ENCODE measurements around the gene DUS3L. TPM values are rescaled to one million over a fixed set of nuclear protein-coding genes. Genes with fewer than 3 reads are reported as not detected.
"Not testable (repeated sequence)": the region's sequence is repeated elsewhere in the genome, so short reads cannot be mapped to it uniquely, and the experiment has no call there.

Gene DUS3L
- total RNA-seq, 4 donors from 2014 or later: 19.5 to 45.9 (median 25.0) TPM

DNA sequence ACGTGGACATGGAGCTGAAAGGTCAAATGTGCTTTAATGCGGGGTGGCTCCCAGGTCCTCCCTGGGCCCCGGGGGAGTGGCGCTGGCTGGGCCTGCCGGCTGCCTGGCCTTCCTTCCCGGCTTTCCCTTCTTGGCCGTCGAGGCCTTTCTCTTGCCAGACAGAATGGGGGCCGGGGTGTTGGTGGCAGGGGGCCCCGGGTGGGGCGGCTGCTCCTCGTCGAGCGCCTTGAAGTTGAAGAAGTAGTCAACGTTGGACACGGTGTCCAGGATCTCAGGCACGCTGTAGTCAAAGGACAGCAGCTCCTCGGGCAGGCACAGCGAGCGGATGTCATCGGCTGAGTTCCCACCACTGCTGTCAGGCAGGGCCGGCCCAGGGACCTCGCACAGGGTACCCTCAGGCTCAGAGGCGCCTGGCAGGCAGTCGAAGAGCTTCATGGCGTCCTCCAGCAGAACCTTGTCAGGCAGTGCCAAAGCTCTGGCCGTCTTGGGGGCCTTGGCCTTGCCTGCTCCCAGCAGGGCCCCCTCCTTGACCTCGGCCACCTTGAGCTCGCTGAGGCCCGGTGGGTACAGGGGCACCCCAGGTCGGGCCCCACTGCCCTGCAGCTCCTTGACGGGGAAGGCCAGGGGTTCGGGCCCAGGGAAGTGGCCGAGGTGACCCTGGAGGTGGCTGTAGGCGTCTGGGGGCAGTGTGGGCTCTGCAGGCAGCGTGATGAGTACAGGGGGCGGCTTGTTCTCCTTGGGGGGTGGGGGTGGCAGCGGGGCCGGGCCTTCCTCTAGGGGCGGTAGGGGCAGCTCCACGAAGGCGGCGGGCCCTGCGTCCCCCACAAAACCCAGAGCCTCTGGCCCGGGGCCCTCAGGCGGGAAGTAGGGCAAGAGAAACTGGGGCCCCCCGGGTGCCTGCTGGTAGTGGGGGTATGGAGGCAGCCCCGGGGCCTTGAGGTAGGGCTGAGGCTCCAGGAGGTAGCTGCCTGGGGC, 7.7 kb downstream of the DUS3L start:
- H3K27ac ChIP-seq: no peak overlapping the region
- in situ Hi-C loops (cut with MboI; ENCODE audit: low sequenced_read_pairs in 4 of 4) (no loop called here), intact Hi-C loops (cut with DNase I; ENCODE audit: low total_unique reads) (no loop called here)
- H3K4me3 ChIP-seq: no peak overlapping the region
- H3K36me3 ChIP-seq: peaks cover 7 to 40% of the 10 kb centered on the region in 2 donors
- DNase-seq (no peak), ATAC-seq (no peak)
- H3K27me3 ChIP-seq: no peaks in the 10 kb centered on the region
- no peak for TF ChIP-seq POLR2A (IDR thresholded peaks at IDR 0.05)
- TF ChIP-seq CTCF (IDR thresholded peaks at IDR 0.05 in 4 of 5, conservative IDR thresholded peaks at IDR 0.05 in 1 of 5): no peak
- no peaks in the 10 kb centered on the region for H3K9me3 ChIP-seq
- no peaks in the 10 kb centered on the region for H3K4me1 ChIP-seq

- no peak for ATAC-seq
- in situ Hi-C loops (cut with MboI; ENCODE audit: low sequenced_read_pairs in 4 of 4) (no loop called here), intact Hi-C loops (cut with DNase I; ENCODE audit: low total_unique reads) (no loop called here)
- no peaks in the 10 kb centered on the region for H3K27me3 ChIP-seq
- no peak for DNase-seq
- no peak overlapping the region for H3K27ac ChIP-seq
- peaks cover 7 to 31% of the 10 kb centered on the region in 2 donors for H3K36me3 ChIP-seq
- no peak overlapping the region for H3K4me3 ChIP-seq
- no peaks in the 10 kb centered on the region for H3K4me1 ChIP-seq
- TF ChIP-seq POLR2A (IDR thresholded peaks at IDR 0.05): no peak
- no peak for TF ChIP-seq CTCF (IDR thresholded peaks at IDR 0.05 in 4 of 5, conservative IDR thresholded peaks at IDR 0.05 in 1 of 5)
- no peaks in the 10 kb centered on the region for H3K9me3 ChIP-seq
Observed at GRCh38 chr19:5782322-5782721, 8.6 kb downstream of the DUS3L start.

GRCh38 chr19:5780916-5781315, 10.0 kb downstream of the DUS3L start:
- H3K27ac ChIP-seq; H3K4me3 ChIP-seq; DNase-seq; intact Hi-C loops (cut with DNase I; ENCODE audit: low total_unique reads); ATAC-seq; in situ Hi-C loops (cut with MboI; ENCODE audit: low sequenced_read_pairs in 4 of 4); H3K4me1 ChIP-seq; H3K27me3 ChIP-seq; H3K9me3 ChIP-seq: not testable (repeated sequence)
- peaks cover under 1 to 17% of the 10 kb centered on the region in 2 donors for H3K36me3 ChIP-seq

DNA sequence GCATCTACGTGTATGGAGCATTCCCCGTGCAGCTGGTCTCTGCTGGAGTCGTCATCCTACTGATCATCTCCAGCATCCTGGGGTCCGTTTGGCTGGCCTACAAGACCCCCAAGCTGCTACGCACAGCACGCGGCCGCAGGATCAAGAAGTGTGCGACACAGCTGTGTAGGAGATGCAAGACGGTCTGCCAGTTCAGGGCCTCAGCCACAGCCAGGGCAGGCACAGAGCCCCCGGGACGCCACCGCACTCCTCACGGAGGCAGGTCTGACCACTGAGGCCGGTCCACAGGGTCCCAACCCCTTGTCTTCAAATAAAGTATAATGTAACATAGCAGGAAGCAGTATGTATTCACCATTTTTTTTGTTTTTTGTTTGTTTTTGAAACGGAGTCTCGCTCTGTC, 12.6 kb downstream of the DUS3L start:
- Histone ChIP-seq H3K27me3 (peaks cover 0 to 2% (median 0%) of the 10 kb centered on the region in 3 donors), H3K9me3 (no peaks in the 10 kb centered on the region), H3K27ac (no peak overlapping the region), H3K4me1 (no peaks in the 10 kb centered on the region), H3K4me3 (no peak overlapping the region), H3K36me3 (no peaks in the 10 kb centered on the region)
- no peak for DNase-seq
- ATAC-seq: no peak
- in situ Hi-C loops (cut with MboI; ENCODE audit: low sequenced_read_pairs in 4 of 4) (no loop called here), intact Hi-C loops (cut with DNase I; ENCODE audit: low total_unique reads) (no loop called here)
- TF ChIP-seq POLR2A (IDR thresholded peaks at IDR 0.05): no peak
- no peak for TF ChIP-seq CTCF (IDR thresholded peaks at IDR 0.05 in 4 of 5, conservative IDR thresholded peaks at IDR 0.05 in 1 of 5)

DNA sequence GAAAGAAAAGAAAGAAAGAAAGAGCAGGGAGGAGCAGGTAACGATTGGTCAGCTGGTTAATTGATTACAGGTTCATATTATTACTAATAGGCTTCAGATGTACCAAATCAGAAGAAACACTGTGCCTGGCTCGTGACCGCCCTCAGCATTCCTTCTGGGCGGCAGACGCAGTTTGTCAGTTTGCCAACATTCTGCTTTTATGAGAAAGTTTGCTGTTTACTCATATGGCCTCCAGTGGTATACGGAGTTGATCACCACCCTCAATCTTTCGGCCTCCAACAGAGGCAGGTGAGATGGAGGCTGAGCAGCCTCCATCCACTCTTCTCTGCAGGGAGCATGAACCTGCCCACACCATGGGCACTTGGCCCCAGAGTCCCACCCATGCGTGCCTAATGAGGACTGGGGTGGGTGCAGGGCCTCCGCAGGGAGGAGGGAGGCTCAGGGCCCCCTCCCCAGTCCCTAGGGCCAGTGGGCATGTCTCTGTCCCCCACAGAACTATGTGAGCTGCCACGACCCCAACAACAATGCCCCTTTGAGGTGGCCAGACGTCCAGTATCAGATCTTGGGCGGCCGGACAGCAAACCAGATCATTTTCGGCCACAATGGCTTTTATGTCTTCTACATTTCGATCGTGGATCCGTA, 15.2 kb downstream of the DUS3L start:
- no peaks in the 10 kb centered on the region for H3K36me3 ChIP-seq
- ATAC-seq: no peak

More for the DNA sequence above, 15.2 kb downstream of the DUS3L start:
- no peak for TF ChIP-seq POLR2A (IDR thresholded peaks at IDR 0.05)
- no peak for TF ChIP-seq CTCF (IDR thresholded peaks at IDR 0.05 in 4 of 5, conservative IDR thresholded peaks at IDR 0.05 in 1 of 5)
- Histone ChIP-seq H3K27me3 (peaks cover 0 to 4% (median 2%) of the 10 kb centered on the region in 3 donors), H3K4me1 (no peaks in the 10 kb centered on the region), H3K9me3 (no peaks in the 10 kb centered on the region), H3K27ac (no peak overlapping the region), H3K4me3 (no peak overlapping the region)
- DNase-seq: no peak
- in situ Hi-C loops (cut with MboI; ENCODE audit: low sequenced_read_pairs in 4 of 4) (no loop called here), intact Hi-C loops (cut with DNase I; ENCODE audit: low total_unique reads) (no loop called here)
